NCI-H2107 (cell line): ENCODE measurements around the gene RIMS1.

Experiments used
- DNase-seq: peaks from one replicate; lab custom pipeline; 2025; lab: John Stamatoyannopoulos, UW

Gene RIMS1

DNA sequence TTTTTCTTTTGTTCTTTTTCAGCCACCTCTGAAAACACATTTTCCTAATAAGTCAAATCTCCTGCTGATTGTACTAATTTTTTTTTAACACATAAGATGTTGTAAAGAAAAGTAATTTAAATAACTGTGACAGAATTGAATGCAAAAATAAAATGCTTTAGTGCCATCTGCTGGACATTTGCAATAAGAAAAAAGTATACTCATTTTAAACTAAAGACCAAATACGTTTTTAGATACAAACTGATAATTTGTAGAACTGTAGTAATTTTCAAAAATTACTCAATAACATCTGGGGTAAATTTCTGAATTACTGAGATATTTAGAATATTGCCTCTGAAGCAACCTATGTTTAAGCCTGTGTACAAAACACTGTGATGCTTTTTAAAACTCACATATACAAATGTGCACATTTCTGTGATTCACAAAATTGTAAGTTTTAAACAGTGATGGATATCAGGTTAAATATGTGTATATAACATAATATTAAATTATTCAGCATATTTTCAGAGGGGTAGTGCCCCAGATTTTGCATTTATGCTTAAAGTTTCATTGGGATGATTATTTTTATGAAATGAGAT, 198.7 kb downstream of the RIMS1 start:
- DNase-seq: no peak

DNA sequence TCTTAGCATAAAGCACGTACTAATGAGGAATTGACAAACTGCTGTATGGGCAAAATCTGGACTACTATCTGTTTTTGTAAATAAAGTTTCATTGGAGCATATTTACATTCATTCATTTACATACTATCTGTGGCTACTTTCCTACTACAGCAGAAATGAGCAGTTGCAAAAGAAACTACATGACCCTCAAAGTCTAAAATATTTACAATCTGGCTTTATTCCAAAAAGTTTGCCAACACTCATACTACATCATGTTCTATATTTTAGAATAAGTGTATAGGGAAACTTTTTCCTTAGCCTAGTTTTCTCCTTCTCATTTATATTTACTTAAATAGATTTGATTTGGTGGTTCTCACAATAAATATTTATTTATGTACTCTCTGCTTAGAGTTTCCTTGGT, 208.2 kb downstream of the RIMS1 start:
- no peak for DNase-seq

DNA sequence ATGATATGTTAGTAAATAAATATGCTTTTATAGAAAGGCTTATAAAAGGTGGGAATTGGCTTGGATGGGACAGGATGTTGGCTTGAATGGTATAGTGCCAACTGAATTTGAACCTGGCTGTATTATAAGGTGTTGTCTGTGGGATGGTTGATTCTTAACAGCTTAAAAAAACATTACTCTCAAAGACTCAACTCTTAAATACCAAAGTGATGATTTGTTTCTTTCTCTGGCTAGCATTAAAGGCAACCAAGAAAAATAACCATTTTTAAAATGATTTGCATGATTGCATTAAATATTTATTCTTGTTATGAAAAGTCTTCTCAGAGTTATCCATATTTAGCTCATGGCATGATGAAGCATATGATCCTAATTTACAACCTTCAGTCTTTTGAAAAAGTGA, 216.2 kb downstream of the RIMS1 start:
- DNase-seq: no peak

DNA sequence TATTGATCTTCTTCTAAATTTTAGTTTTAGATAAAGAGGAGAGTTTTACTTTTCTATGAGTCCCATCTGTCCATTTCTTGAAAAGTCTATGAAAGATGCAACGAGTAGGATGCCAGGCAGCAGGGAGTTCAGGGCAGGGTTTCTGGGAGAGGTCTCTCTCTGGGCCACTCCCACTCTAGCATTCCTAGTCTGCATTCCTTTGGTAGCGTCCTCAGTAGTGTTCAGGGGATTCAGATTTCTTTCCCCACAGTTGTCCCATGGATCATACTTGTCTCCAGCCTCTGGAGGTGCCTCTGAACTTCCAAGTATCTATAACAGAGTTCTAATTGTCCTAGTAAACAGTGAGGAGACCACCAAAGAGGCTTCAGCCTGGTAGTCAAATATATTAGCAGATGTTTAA, 225.3 kb downstream of the RIMS1 start:
- DNase-seq: no peak

DNA sequence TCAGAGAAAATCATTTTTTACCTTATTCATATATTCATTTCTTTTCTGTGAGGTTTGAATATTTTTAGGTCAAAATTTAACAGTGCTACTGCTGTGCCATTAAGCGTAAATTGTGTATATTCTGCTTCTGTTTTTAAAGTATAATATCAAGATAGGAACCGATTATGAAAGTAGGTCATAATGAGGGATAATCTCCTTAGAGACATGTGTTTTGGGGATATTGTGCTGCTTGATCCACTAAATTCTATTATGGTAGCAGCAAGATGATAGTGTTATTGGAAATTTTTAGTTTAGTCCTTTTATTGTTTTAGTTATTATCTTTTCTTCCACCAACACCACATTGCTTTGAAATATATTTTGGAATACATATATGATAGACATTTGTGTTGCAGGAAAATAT, 244.0 kb downstream of the RIMS1 start:
- no peak for DNase-seq

DNA sequence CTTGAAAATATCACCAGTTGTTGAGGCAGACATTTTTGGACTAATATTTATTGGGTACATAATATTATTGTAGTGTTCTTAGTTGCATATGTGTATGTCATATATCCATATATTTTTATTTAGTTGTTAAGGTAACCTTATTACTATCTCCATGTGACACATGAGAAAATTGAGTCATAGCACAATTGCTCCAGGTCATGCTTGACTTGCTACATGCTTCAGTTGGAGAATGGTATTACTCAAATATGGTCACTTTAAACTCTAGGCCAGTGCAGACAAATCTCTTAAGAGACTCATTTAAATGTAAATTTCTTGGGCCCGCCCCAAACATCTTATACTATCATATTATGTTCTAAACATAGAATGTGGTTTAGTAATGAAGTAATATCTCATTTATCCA, 246.1 kb downstream of the RIMS1 start:
- DNase-seq: no peak

DNA sequence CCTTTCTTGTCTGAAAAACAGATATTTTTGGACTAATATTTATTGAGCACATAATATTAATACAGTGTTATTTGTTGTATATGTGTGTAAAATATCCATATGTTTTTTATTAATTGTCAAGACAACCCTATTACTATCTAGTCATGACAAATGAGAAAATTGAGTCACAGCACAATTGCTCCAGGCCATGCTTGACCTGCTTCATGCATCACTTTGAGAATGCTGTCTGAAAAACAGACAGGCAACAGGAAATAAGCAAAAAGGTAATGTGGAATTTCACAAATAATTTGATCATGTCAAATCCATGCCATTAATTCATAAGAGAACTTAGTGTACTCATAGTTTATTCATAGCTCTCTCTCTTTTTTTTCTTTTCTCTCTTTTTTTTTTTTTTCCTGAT, 246.5 kb downstream of the RIMS1 start:
- no peak for DNase-seq

DNA sequence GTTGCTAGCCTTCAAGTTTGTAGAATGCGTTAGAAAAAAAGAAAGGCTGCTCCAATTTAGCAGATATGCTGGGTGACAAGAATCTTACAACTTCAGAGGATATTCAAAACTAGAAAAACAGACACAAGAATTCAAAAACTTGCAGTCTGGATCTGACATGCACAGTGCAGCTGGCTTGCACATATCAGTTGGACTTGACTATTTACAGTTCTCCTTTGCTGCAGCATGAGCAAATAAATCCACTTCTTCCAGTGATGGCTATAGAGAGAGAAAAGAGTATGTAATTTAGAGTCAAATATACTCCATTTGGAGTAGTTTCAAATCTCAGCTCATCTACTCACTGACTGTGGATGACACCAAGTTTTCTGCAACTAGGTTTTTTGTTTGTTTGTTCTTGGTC, 247.0 kb downstream of the RIMS1 start:
- no peak for DNase-seq

DNA sequence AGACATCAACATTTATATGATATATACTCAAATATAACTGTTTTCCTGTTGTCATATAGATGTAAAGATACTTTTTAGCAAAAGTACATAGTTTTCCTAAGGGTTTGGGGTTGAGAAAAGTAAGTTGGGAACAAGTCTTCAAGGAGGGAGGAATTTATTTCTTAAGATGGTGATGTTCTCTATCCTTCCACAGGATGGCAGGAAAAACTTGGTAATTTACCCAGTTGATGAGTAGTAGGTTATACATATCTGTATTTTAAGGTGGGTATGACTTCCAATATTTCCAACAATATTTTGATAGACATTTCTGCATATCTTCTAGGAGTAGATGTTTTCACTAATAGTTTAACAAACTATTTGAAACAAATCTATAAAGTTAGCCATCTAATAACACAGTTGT, 254.4 kb downstream of the RIMS1 start:
- no peak for DNase-seq

DNA sequence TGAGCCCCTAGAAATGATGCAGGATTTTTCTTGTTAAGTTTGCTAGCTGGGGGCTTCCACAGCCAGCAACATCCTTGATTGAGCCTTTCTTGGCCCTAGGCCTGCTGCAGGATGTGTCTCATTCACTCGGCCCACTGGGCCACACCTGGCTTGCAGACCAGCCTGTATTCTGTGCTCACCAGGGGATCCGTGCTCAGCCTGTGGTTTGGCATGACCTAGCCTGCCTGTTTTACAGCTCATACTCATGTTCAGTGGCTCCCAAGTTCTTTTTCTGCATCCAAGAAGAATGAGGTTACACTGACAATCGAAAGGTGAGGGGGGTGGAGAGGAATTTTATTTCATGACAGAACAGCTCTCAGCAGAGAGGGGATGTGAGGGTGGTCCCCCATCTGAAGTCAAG, 263.4 kb downstream of the RIMS1 start:
- DNase-seq: no peak

DNA sequence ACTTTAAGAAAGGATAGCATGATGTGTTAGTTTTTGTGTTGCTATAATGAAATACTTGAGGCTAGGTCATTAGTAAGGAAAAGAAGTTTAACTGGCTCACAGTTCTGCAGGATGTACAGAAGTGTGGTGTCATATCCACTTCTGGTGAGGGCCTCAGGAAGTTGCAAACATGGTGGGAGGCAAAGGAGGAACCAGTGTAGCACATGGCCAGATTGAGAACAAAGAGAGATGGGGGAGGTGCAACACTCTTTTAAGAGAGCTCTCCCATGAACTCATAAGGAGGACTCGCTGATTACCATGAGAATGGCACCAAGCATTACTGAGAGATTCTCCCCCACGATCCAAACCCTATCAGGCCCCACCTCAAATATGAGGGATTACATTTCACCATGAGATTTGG, 265.4 kb downstream of the RIMS1 start:
- no peak for DNase-seq

DNA sequence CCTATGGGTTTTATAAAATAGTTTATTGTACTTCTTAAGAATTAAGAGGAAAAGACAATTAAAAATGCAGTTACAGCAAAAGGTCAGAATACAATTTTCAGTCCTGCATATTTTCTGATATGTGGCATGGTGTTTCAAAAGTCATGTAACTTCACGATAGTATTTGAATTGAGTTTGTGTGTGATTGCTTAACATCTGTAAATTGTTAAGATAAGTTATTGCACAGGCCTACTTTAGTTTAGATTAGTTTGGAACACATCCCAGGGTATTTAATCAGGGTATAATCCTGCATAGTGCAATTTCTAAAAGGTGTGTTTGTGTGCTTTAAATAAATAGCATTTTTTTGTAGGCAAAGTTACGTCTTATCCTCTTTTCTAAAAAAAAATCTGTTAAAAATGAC, 289.6 kb downstream of the RIMS1 start:
- DNase-seq: no peak

DNA sequence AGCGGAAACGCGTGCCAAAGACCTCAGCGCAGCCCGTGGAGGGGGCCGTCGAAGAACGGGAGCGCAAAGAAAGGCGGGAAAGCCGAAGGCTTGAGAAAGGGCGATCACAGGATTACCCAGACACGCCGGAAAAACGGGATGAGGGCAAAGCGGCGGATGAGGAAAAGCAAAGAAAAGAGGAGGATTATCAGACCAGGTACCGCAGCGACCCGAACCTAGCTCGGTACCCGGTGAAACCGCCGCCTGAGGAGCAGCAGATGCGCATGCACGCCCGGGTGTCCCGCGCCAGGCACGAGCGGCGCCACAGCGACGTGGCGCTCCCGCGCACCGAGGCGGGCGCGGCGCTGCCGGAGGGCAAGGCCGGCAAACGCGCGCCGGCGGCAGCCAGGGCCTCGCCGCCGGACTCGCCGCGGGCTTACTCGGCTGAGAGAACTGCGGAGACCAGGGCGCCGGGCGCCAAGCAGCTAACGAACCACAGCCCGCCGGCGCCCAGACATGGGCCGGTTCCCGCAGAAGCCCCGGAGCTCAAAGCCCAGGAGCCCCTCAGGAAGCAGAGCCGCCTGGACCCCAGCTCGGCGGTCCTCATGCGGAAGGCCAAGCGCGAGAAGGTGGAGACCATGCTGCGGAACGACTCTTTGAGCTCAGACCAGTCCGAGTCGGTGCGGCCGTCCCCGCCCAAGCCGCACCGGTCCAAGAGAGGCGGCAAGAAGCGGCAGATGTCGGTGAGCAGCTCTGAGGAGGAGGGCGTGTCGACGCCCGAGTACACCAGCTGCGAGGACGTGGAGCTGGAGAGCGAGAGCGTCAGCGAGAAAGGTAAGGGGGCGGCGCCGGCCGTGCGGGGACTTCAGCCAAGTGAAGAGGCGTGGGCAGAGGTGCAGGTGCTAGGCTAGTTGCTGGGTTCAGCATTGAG, 296.2 kb downstream of the RIMS1 start:
- DNase-seq: no peak

DNA sequence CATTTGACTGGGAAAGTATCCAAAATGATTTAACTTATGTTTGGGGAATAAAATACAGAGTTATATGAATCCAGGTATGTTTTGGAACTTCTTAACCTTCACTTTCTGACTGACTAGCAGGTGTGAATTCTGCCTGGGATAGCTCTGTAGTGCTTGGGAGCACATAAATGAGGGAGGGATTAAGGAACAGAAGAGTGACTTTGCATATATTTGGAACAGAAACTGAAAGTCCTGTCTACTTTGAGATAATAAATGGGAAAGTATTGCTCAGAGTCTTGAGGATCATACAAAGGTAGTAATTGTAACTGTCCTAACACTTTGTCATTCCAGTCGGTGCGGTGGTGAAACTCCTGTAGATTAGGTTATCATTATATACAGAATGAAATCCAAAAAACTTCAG, 317.6 kb downstream of the RIMS1 start:
- DNase-seq: no peak

DNA sequence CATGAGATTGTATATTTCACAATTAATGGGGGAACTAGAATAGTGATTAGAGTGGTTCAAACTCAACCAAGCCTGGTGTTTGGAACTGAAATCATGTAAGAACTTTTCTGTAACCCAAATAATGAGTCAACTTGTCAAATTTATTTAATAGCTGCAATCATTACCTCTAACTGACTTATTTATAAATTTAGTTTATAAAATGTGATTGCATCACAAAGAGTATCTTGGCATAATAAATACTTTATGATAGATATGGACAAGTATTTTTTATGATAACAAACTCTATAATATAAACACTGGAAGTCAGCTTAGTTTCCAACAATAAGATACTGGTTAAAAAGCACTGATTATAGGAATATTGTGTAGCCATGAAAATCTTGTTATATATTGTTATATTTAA, 319.1 kb downstream of the RIMS1 start:
- no peak for DNase-seq

DNA sequence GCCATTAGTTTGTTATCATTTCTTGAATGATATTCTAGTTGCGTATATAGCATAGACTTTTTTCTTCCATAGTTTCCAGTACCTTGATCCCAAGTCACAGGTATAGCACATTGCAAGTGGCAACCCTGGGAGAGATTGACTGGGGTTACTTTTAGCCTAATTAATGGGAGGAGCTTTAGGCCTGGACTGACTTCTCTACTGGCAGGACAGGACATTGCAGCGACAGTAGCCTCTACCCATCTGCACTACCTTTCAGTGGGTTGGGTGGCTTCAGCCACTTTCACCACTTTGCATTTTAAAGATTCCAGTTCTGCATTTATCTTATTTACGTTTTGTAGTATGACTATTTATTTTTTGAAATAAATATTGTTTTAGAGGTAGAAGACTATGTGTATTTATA, 320.3 kb downstream of the RIMS1 start:
- no peak for DNase-seq

DNA sequence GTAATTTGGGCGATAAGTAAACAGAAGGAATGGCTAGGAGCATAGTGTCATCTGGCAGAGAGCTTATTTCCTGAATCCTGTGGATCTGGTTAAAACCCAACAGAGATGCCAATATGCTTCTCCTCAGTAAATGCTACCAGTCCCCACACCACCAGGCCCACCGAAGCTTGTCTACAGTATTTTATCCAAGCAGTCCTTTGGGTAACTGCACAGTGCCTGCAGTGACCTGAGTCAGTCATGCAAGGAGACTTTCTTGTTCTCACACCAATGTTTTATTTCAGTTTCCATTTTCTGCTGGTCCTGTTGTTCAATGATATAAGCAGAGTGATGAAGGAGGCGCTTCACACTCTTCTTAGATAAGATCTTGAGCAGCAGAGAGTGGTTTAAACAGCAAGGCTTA, 326.3 kb downstream of the RIMS1 start:
- no peak for DNase-seq

DNA sequence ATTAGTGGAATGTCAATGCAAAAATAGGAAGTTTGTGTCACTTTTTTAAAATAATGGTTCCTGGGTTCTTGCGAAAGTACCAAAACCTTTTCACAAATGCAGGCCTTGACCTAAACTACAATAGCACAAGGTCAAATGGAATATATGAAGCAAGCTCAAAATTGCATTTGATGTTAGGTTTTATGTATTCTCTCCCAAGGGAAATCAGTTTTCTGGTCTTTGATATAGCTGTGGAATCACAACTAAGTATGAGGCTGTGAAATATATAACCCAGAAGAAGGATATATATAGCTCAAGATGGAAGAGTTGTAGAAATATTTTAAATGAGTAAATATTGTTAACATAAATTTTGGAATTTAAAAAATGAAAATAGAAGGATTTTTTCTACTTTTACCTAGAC, 327.3 kb downstream of the RIMS1 start:
- DNase-seq: no peak

DNA sequence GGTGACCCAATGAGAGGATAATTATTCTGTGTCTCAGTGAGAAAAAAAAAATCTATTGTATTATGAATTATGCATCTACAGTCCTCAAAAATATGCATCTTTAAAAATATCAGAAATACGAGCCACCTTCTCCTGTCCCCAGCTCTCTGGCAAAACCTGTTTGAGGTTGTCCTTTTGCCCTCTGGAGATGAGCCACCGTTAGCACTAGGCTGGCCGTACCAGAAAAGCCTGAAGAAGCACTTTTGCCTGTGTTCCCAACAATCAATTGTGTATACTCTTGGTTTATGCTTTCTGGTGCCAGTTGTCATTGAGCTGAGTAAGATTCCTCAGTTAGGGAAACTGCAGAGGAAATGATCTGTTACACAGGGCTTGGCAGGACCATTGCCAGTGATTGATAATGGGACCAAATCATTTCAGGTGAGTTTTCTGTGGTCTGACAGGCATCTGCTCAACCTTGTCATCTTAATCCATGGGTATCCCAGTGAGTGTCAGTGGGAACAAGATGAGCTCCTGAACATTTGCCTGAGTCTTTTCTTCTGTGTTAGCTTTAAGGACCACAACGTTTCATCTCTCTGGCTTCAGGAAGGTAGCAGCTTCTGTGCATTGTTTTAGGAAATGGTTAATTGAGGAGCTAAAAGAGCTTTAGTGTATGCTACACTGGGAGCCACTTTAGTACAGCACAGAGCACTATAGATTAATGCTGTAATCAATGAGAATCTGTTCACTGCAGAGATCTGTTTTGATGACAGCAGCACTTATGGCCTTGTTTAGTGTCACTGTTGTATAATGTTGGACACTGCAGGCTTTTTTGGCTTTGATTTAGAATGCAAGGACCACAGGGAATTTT, 330.1 kb downstream of the RIMS1 start:
- no peak for DNase-seq

DNA sequence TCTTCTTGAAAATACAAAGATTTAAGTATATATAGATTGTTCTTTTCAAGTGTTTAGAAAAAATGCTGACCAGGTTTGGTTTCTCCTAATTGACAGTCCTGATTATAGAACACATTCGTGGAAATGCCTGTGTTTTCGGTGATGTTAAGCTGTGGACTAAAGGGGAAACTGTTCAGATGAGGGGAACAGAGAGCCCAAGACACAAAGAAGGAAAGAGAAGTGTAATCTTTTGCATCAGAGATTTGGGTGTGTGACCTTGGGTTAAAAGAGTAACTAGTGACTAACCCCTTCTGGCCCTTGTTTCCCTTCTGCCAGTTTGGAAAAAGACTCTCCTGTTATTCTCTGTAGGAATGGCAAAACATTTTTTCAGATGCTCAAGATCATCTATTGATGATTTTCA, 331.3 kb downstream of the RIMS1 start:
- no peak for DNase-seq

DNA sequence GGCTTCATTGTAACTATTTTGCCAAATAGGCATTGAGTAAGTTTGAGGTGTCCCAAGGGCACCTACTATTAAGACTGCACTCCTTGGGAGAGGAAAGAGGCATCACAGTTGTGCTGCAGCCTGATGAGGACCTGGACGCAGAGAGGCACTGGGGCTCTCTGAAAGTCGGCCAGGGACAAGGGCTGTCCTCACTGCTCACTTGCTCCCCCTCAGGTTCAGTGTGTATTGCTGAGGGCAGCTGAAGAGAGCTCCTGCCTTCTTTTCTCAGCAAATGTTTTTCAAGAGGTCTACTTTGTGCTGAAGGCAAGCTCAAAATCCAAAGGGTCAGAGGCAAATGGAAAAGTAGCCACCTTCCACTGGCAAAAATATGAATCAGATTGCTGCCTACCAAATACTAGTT, 331.8 kb downstream of the RIMS1 start:
- DNase-seq: no peak

DNA sequence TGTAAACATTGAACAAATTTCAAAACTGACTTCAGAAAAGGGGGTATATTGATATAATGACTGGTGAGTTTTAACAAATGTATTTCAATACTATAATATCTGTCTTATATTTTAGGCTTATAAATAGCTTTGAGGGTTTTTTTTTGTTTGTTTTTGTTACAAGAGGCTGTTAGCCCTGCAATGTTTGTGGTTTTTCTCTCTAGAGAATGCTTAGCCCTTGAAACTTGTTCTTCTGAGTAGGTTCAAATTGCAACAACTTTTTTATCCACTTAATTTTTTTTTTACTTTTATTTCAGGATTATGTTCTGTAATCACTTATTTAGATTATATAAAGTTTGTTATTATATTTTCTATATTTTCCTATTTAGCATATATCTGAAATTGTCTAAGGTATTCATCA, 333.2 kb downstream of the RIMS1 start:
- DNase-seq: no peak

DNA sequence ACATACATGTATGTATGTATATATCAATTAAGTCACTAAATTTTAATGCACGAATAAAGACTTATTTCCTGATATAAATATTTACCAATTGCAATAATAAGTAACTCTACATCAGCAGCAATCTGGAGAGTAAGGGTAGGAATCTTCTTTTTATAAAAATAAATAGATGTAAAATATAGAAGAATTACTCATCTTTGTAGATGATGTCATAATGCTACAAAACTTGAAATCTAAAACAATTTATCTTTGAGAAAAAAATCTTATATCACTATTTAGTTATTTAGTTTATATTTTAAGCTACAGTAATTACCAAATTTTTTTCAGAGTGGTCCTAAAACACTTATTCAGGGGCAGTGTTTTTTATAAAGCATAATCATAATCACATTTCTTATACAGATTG, 351.7 kb downstream of the RIMS1 start:
- no peak for DNase-seq
